GM23248 (cell line): ENCODE data around the gene RHOBTB1.

Experiments
- EZH2 ChIP-seq: fragments of 200-600 bp; sonication (generic); IDR thresholded peaks from 2 replicates; pipeline ENCODE4 v1.6.1; 2018; ENCODE audit warnings: antibody characterized with exemption, mild to moderate bottlenecking; ENCODE audit not compliant: insufficient read depth, poor library complexity, severe bottlenecking
- EZH2phosphoT487 ChIP-seq: fragments of 200-600 bp; sonication (generic); IDR thresholded peaks from 2 replicates; pipeline ENCODE4 v1.6.1; 2018; ENCODE audit warnings: antibody characterized with exemption, moderate library complexity, mild to moderate bottlenecking, low read depth; ENCODE audit not compliant: insufficient read depth

DNA sequence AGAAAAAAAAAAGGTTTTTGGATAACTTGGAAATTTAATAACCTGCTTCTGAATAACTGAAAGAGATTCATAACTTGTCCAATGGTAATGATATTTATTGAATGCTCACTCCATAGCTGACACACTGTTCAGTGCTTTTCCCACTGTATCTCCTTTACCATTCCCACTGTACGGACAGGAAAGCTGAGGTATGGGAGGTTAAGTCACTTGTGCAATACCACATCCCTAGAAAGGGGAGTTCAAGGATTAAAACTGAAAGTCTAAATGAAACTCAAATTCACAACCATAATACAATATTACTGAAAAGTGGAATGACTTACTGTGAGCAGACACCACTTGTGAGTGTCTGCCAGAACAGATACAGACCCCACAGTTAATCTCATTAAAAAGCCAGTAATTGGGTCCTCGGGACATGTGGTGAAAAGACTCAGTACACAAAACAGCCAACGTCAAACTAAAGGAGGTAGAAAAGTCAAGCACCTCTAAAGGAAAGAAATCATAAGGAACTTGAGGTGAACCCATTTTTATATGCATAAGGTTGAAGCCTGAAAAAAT is 13.8 kb upstream of the RHOBTB1 start:
- TF ChIP-seq EZH2 = no peak
- TF ChIP-seq EZH2phosphoT487 = no peak
